H9 (cell line): Measurements from ENCODE around the gene CHRNB4. TPM values are rescaled to one million over a fixed set of nuclear protein-coding genes. Genes with fewer than 3 reads are reported as not detected.

ENCODE experiments used
- DNase-seq: peaks from one replicate; pipeline ENCODE4 v3.0.0-alpha.2; 2017
- H2AFZ ChIP-seq: one replicate; pipeline ENCODE4 v1.6.1; 2013; ENCODE audit warnings: mild to moderate bottlenecking, low read length, control low read depth, moderate library complexity
- H2AK5ac ChIP-seq: 2 replicates; pipeline ENCODE4 v1.6.1; 2013; ENCODE audit warnings: low read length, control low read depth, mixed read lengths; ENCODE audit not compliant: insufficient read length
- H2BK120ac ChIP-seq: one replicate; pipeline ENCODE4 v1.6.1; 2013; ENCODE audit warnings: low read depth, mild to moderate bottlenecking, low read length, control low read depth, inconsistent platforms; ENCODE audit not compliant: poor library complexity, severe bottlenecking
- H2BK12ac ChIP-seq: 2 replicates; pipeline ENCODE4 v1.6.1; 2013; ENCODE audit warnings: low read length, control low read depth, mixed read lengths, low read depth; ENCODE audit not compliant: insufficient read length
- H2BK15ac ChIP-seq: 2 replicates; pipeline ENCODE4 v1.6.1; 2013; ENCODE audit warnings: low read depth, low read length, control low read depth
- H2BK20ac ChIP-seq: one replicate; pipeline ENCODE4 v1.6.1; 2013; ENCODE audit warnings: low read depth, mild to moderate bottlenecking, low read length, control low read depth, inconsistent platforms; ENCODE audit not compliant: poor library complexity, severe bottlenecking
- H2BK5ac ChIP-seq: 2 replicates; pipeline ENCODE4 v1.6.1; 2013; ENCODE audit warnings: low read length, control low read depth, mixed read lengths; ENCODE audit not compliant: insufficient read length
- H3K14ac ChIP-seq: 2 replicates; pipeline ENCODE4 v1.6.1; 2013; ENCODE audit warnings: low read length, control low read depth; ENCODE audit not compliant: insufficient read depth
- H3K18ac ChIP-seq: 2 replicates; pipeline ENCODE4 v1.6.1; 2013; ENCODE audit warnings: low read depth, mild to moderate bottlenecking, mixed read lengths, low read length, control low read depth; ENCODE audit not compliant: insufficient read length
- H3K23ac ChIP-seq: 2 replicates; pipeline ENCODE4 v1.6.1; 2013; ENCODE audit warnings: low read length, control low read depth, mixed read lengths, low read depth; ENCODE audit not compliant: insufficient read length
- H3K23me2 ChIP-seq: 2 replicates; pipeline ENCODE4 v1.6.1; 2013; ENCODE audit warnings: low read depth, mild to moderate bottlenecking, mixed read lengths, low read length, control low read depth; ENCODE audit not compliant: insufficient read length, poor library complexity, severe bottlenecking
- H3K27ac ChIP-seq: 2 replicates; pipeline ENCODE4 v1.5.1; 2013; ENCODE audit warnings: low read length, control low read depth, mixed read lengths, low read depth; ENCODE audit not compliant: insufficient read length
- H3K27me3 ChIP-seq: 2 replicates; pipeline ENCODE4 v1.6.1; 2013; ENCODE audit warnings: low read length, control low read depth, inconsistent platforms; ENCODE audit not compliant: insufficient read depth
- H3K4ac ChIP-seq: 2 replicates; pipeline ENCODE4 v1.6.1; 2013; ENCODE audit warnings: low read depth, mild to moderate bottlenecking, control low read depth, inconsistent platforms, low read length, moderate library complexity
- H3K4me1 ChIP-seq: 2 replicates; pipeline ENCODE4 v1.6.1; 2013; ENCODE audit warnings: low read length, control low read depth, inconsistent platforms; ENCODE audit not compliant: insufficient read depth
- H3K4me2 ChIP-seq: 2 replicates; pipeline ENCODE4 v1.6.1; 2013; ENCODE audit warnings: low read length, control low read depth, mixed read lengths; ENCODE audit not compliant: insufficient read length, insufficient read depth
- H3K56ac ChIP-seq: 2 replicates; pipeline ENCODE4 v1.6.1; 2013; ENCODE audit warnings: low read depth, mild to moderate bottlenecking, mixed read lengths, low read length, control low read depth; ENCODE audit not compliant: insufficient read length
- H3K79me1 ChIP-seq: 2 replicates; pipeline ENCODE4 v1.6.1; 2013; ENCODE audit warnings: low read depth, mild to moderate bottlenecking, moderate library complexity, low read length, control low read depth, inconsistent platforms; ENCODE audit not compliant: insufficient read depth, poor library complexity, severe bottlenecking
- H3K79me2 ChIP-seq: 2 replicates; pipeline ENCODE4 v1.6.1; 2013; ENCODE audit warnings: low read length, control low read depth, inconsistent platforms; ENCODE audit not compliant: insufficient read depth
- H3K9ac ChIP-seq: 2 replicates; pipeline ENCODE4 v1.6.1; 2013; ENCODE audit warnings: low read length, control low read depth, mixed read lengths; ENCODE audit not compliant: insufficient read length; ENCODE audit errors: extremely low read depth
- H3K9me3 ChIP-seq: one replicate; pipeline ENCODE4 v1.6.1; 2013; ENCODE audit warnings: low read depth, low read length, inconsistent platforms; ENCODE audit not compliant: control insufficient read depth
- H3T11ph ChIP-seq: one replicate; pipeline ENCODE4 v1.6.1; 2013; ENCODE audit warnings: mild to moderate bottlenecking, low read length, control low read depth, inconsistent platforms
- H4K20me1 ChIP-seq: one replicate; pipeline ENCODE4 v1.6.1; 2013; ENCODE audit not compliant: control insufficient read depth, insufficient read length, insufficient read depth
- H4K5ac ChIP-seq: 2 replicates; pipeline ENCODE4 v1.6.1; 2013; ENCODE audit warnings: low read depth, mild to moderate bottlenecking, mixed read lengths, low read length, control low read depth; ENCODE audit not compliant: insufficient read length
- H4K8ac ChIP-seq: replicated peaks from 2 replicates; pipeline ENCODE4 v1.6.1; 2013; ENCODE audit warnings: low read length, control low read depth, mixed read lengths, low read depth; ENCODE audit not compliant: insufficient read length
- H4K91ac ChIP-seq: 2 replicates; pipeline ENCODE4 v1.6.1; 2013; ENCODE audit warnings: low read depth, mild to moderate bottlenecking, moderate library complexity, mixed read lengths, low read length, control low read depth; ENCODE audit not compliant: insufficient read length
- H3K27ac Mint-ChIP-seq, 3 experiments: 2 replicates in 2 of 3; 3 replicates in 1 of 3; pipeline ENCODE4 v1.8.0; 2020 to 2021; ENCODE audit warnings: mixed read lengths in 3 of 3, mild to moderate bottlenecking in 1 of 3, moderate library complexity in 1 of 3
- H3K27me3 Mint-ChIP-seq: 2 replicates; pipeline ENCODE4 v1.8.0; 2021; ENCODE audit warnings: low read depth, mild to moderate bottlenecking, moderate library complexity, mixed read lengths
- H3K36me3 Mint-ChIP-seq, 3 experiments: 2 replicates in 2 of 3; 3 replicates in 1 of 3; pipeline ENCODE4 v1.8.0; 2020 to 2021; ENCODE audit warnings: low read depth in 3 of 3, mixed read lengths in 3 of 3; ENCODE audit not compliant: insufficient read depth in 1 of 3
- H3K4me1 Mint-ChIP-seq, 2 experiments: 2 replicates each; pipeline ENCODE4 v1.8.0; 2020; ENCODE audit warnings: mixed read lengths in 2 of 2
- H3K4me3 Mint-ChIP-seq, 2 experiments: 2 replicates in 1 of 2; 3 replicates in 1 of 2; pipeline ENCODE4 v1.8.0; 2020 to 2021; ENCODE audit warnings: mild to moderate bottlenecking in 2 of 2, mixed read lengths in 2 of 2, moderate library complexity in 1 of 2
- H3K9me3 Mint-ChIP-seq, 2 experiments: 2 replicates in 1 of 2; 3 replicates in 1 of 2; pipeline ENCODE4 v1.8.0; 2020; ENCODE audit warnings: mild to moderate bottlenecking in 2 of 2, mixed read lengths in 2 of 2, moderate library complexity in 1 of 2
- WGBS: extraction: QIAGEN DNeasy Blood & Tissue Kit; methylation state at CpG from one replicate; pipeline ENCODE4 v1.1.7; 2013; ENCODE audit warnings: missing lambda C conversion rate, low lambda C conversion rate, mixed read lengths; ENCODE audit not compliant: insufficient read length; ENCODE audit errors: extremely low coverage; 5-methylcytosine and 5-hydroxymethylcytosine counted together
- total RNA-seq: library from RNA; stranded (reverse); gene quantifications from 2 replicates; pipeline ENCODE4 v1.2.1, GENCODE V29; 2021
- TF ChIP-seq, protein P1 (sequence below): fragments of 200-600 bp; sonication (generic); conservative IDR thresholded peaks from 3 replicates; pipeline ENCODE4 v1.8.0; 2021; ENCODE audit warnings: antibody characterized with exemption, mild to moderate bottlenecking

CHRNB4 gene
- total RNA-seq, 1 experiment from 2014 or later, result 1.9 TPM

DNA sequence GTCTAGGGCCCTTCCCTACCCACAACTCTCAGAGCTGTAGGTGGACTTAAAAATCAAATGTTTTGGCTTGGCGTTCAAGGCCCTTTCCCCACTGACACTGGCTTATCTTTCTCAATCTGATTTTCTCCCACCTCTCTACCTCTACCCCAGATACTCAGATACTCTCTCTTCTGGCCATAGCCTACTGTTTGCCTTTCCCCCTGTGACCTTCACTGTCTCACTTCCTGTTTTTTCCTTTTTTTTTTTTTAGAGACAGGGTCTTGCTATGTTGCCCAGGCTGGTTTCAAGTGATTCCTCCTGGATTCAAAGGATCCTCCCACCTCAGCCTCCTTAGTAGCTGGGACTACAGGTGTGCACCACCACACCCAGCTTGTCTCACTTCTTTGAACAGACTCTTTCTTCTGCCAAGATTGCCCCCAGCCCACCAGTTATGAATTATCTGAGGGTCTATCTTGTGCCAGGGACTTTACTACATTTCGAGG is 4.6 kb downstream of the CHRNB4 start:
- Histone ChIP-seq H3K23me2 (peaks cover 4% of the 10 kb centered on the region), H3K27me3 (no peaks in the 10 kb centered on the region; the same call in 1 of the 2 replicates), H3K79me2 (no peaks in the 10 kb centered on the region), H2BK20ac (no peak overlapping the region), H3K9me3 (no peaks in the 10 kb centered on the region), H3K18ac (no peak overlapping the region), H3K23ac (no peak overlapping the region), H3K4ac (no peak overlapping the region), H2BK5ac (no peak overlapping the region), H3K27ac (no peak overlapping the region), H4K8ac (no peak overlapping the region), H2AK5ac (no peak overlapping the region), H3T11ph (no peak overlapping the region), H2BK120ac (no peak overlapping the region), H3K14ac (no peak overlapping the region), H3K79me1 (no peaks in the 10 kb centered on the region), H2AFZ (no peak overlapping the region), H2BK15ac (no peak overlapping the region), H2BK12ac (no peak overlapping the region), H3K4me1 (no peaks in the 10 kb centered on the region), H3K56ac (no peak overlapping the region), H3K4me2 (no peak overlapping the region), H4K91ac (no peak overlapping the region), H4K20me1 (no peaks in the 10 kb centered on the region), H3K9ac (no peak overlapping the region), H4K5ac (no peak overlapping the region)
- TF ChIP-seq, protein P1, sequence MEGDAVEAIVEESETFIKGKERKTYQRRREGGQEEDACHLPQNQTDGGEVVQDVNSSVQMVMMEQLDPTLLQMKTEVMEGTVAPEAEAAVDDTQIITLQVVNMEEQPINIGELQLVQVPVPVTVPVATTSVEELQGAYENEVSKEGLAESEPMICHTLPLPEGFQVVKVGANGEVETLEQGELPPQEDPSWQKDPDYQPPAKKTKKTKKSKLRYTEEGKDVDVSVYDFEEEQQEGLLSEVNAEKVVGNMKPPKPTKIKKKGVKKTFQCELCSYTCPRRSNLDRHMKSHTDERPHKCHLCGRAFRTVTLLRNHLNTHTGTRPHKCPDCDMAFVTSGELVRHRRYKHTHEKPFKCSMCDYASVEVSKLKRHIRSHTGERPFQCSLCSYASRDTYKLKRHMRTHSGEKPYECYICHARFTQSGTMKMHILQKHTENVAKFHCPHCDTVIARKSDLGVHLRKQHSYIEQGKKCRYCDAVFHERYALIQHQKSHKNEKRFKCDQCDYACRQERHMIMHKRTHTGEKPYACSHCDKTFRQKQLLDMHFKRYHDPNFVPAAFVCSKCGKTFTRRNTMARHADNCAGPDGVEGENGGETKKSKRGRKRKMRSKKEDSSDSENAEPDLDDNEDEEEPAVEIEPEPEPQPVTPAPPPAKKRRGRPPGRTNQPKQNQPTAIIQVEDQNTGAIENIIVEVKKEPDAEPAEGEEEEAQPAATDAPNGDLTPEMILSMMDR, result no peak
- no CpG with 5 or more reads among the region's 2 CpGs for WGBS
- Mint-ChIP-seq H3K27me3 (peaks cover 21% of the 10 kb centered on the region), H3K27ac (no peak overlapping the region), H3K9me3 (no peaks in the 10 kb centered on the region; a peak in 4 of 5 replicates), H3K4me3 (no peak overlapping the region), H3K36me3 (peaks cover 0 to 12% (median 0%) of the 10 kb centered on the region in 3 experiments; a peak in 3 of 7 replicates), H3K4me1 (peaks cover 4 to 13% of the 10 kb centered on the region in 2 experiments; a peak in 3 of 4 replicates)
- no peak for DNase-seq
